HepG2 (cell line): ENCODE measurements around the gene NAP1L4. TPM values are rescaled to one million over a fixed set of nuclear protein-coding genes. Genes with fewer than 3 reads are reported as not detected.

Experiments
- ATAC-seq: fragments of 200-7000 bp; cut with Tn5 transposase; 3 replicates; pipeline ENCODE4 v1.9.1; 2020; ENCODE audit warnings: mild to moderate bottlenecking, moderate library complexity
- BruUV-seq: library from RNA; stranded (reverse); fragments of 400-500 nt; replicated peaks from 2 replicates; lab custom pipeline; 2021; lab: Mats Ljungman, UMichigan
- CTCF ChIA-PET: fragments of 300-600 bp; formaldehyde crosslinking; extraction: SDS; loops from one replicate; lab custom pipeline; 2021; ENCODE audit warnings: low total read pairs, inconsistent platforms, low intra/inter-chr PET ratio; lab: Yijun Ruan, JAX
- POLR2A ChIA-PET: fragments of 350-600 bp; sonication (Branson Sonifier 250); formaldehyde crosslinking; loops from one replicate; lab custom pipeline; 2020; ENCODE audit warnings: antibody characterized with exemption, inconsistent platforms; lab: Yijun Ruan, JAX
- DNase-seq: peaks from one replicate; pipeline ENCODE4 v3.0.0-alpha.2; 2015; ENCODE audit warnings: low spot score
- FAIRE-seq: peaks from 3 replicates; lab custom pipeline; 2011; peaks lifted over from hg19 to GRCh38; lab: Jason Lieb, UNC
- H2AFZ ChIP-seq: one replicate; pipeline ENCODE4 v1.6.1; 2011; ENCODE audit warnings: low read length, inconsistent platforms
- H3K27ac ChIP-seq: fragments of 300-600 bp; 3 replicates; pipeline ENCODE4 v1.8.0; 2011; ENCODE audit warnings: mixed run types, mild to moderate bottlenecking, mixed read lengths, low read length, inconsistent platforms; ENCODE audit not compliant: insufficient read depth; ENCODE audit errors: extremely low read length
- H3K27me3 ChIP-seq, 2 experiments: fragments of 200-600 bp in 1 of 2; 2 replicates in 1 of 2; 3 replicates in 1 of 2; pipeline versions ENCODE4 v1.6.0 to v1.8.0; 2011; ENCODE audit warnings: low read length in 2 of 2, mild to moderate bottlenecking in 2 of 2, moderate library complexity in 2 of 2, inconsistent platforms in 1 of 2; ENCODE audit not compliant: insufficient read depth in 2 of 2, control insufficient read depth in 1 of 2
- H3K36me3 ChIP-seq, 2 experiments: fragments of 200-600 bp in 1 of 2; replicated peaks in 1 of 2; 2 replicates in 1 of 2; 3 replicates in 1 of 2; pipeline versions ENCODE4 v1.5.1 to v1.8.0; 2011; ENCODE audit warnings: low read length in 2 of 2, inconsistent platforms in 1 of 2; ENCODE audit not compliant: insufficient read depth in 2 of 2, control insufficient read depth in 1 of 2
- H3K4me1 ChIP-seq: 2 replicates; pipeline ENCODE4 v1.5.1; 2012; ENCODE audit warnings: low read length, inconsistent platforms; ENCODE audit not compliant: insufficient read depth
- H3K4me2 ChIP-seq: 2 replicates; pipeline ENCODE4 v1.6.0; 2011; ENCODE audit warnings: low read depth, low read length, inconsistent platforms
- H3K4me3 ChIP-seq, 3 experiments: fragments of 200-600 bp in 1 of 3; sonication (generic), shearing (Covaris generic) in 1 of 3; replicated peaks in 1 of 3; 2 replicates each; pipeline ENCODE4 v1.5.1; 2011 to 2016; ENCODE audit warnings: low read length in 3 of 3, inconsistent platforms in 2 of 3, low read depth in 2 of 3, mild to moderate bottlenecking in 2 of 3, control low read depth in 1 of 3, mixed read lengths in 1 of 3; ENCODE audit not compliant: insufficient read depth in 1 of 3
- H3K79me2 ChIP-seq: one replicate; pipeline ENCODE4 v1.6.1; 2011; ENCODE audit warnings: low read length, inconsistent platforms; ENCODE audit not compliant: insufficient read depth
- H3K9ac ChIP-seq: 2 replicates; pipeline ENCODE4 v1.6.0; 2011; ENCODE audit warnings: mild to moderate bottlenecking, low read depth, low read length, inconsistent platforms; ENCODE audit not compliant: insufficient read depth
- H3K9me3 ChIP-seq: 2 replicates; pipeline ENCODE4 v1.5.1; 2012; ENCODE audit warnings: mild to moderate bottlenecking, low read length
- H4K20me1 ChIP-seq: 2 replicates; pipeline ENCODE4 v1.6.0; 2011; ENCODE audit warnings: inconsistent platforms, mild to moderate bottlenecking, low read length, moderate library complexity; ENCODE audit not compliant: insufficient read depth
- ETV5 ChIP-seq: IDR thresholded peaks from 2 replicates; pipeline ENCODE4 v1.6.1; 2018; ENCODE audit warnings: missing biosample characterization, missing genetic modification reagents, inconsistent platforms, borderline replicate concordance
- GABPB1 ChIP-seq: IDR thresholded peaks from 2 replicates; pipeline ENCODE4 v1.6.1; 2016; ENCODE audit warnings: mild to moderate bottlenecking, missing genetic modification reagents, moderate library complexity, missing compliant biosample characterization
- MAFF ChIP-seq: IDR thresholded peaks from 2 replicates; pipeline ENCODE4 v1.6.1; 2011; ENCODE audit warnings: low read depth, low read length, improper control_type of control experiment
- PHF20 ChIP-seq: sonication (generic); formaldehyde crosslinking; IDR thresholded peaks from 2 replicates; pipeline ENCODE4 v1.5.0; 2020; ENCODE audit warnings: mild to moderate bottlenecking, missing genetic modification reagents
- PLSCR1 ChIP-seq: sonication (generic); formaldehyde crosslinking; IDR thresholded peaks from 2 replicates; pipeline ENCODE4 v1.5.0; 2020; ENCODE audit warnings: missing genetic modification reagents, mild to moderate bottlenecking, borderline replicate concordance
- SOX5 ChIP-seq: IDR thresholded peaks from 2 replicates; pipeline ENCODE4 v1.6.1; 2016; ENCODE audit warnings: borderline replicate concordance
- ZNF451 ChIP-seq: sonication (generic); formaldehyde crosslinking; IDR thresholded peaks from 2 replicates; pipeline ENCODE4 v1.5.0; 2020; ENCODE audit warnings: mild to moderate bottlenecking, missing genetic modification reagents
- ZNF512B ChIP-seq: sonication (generic); formaldehyde crosslinking; IDR thresholded peaks from 2 replicates; pipeline ENCODE4 v1.5.1; 2020; ENCODE audit warnings: missing genetic modification reagents, mild to moderate bottlenecking, borderline replicate concordance
- WGBS: methylation state at CpG from one replicate; pipeline ENCODE4 v1.1.6; 2017; ENCODE audit warnings: low lambda C conversion rate; 5-methylcytosine and 5-hydroxymethylcytosine counted together
- in situ Hi-C: cut with HindIII; loops from 2 replicates; pipeline ENCODE4 v1.10.0; 2017; ENCODE audit warnings: low pct_unique_long_range_greater_than_20kb; ENCODE audit not compliant: extremely low pct_ligation_motif_present
- intact Hi-C: fragments of 100-400 bp; cut with micrococcal nuclease; formaldehyde crosslinking; loops from one replicate; pipeline ENCODE4 v1.10.0; 2022; ENCODE audit not compliant: unreplicated experiment
- polyA plus RNA-seq, 8 experiments: library from polyadenylated mRNA; depleted of rRNA in 3 of 8; stranded (reverse) in 7 of 8; unstranded in 1 of 8; fragments of >200 nt; fragmentation: Illumina TruSeq in 4 of 8; extraction: Trizol in 4 of 8; gene quantifications; 2 replicates each; pipeline versions ENCODE4 v1.2.1 to v1.2.3, GENCODE V29; 2011 to 2016; ENCODE audit warnings: low read depth in 4 of 8, missing spikeins in 1 of 8, mixed read lengths in 1 of 8; ENCODE audit not compliant: insufficient read depth in 1 of 8
- total RNA-seq, 5 experiments: library from RNA; depleted of rRNA; stranded (reverse); fragments of >200 nt; fragmentation: Illumina TruSeq; extraction: Trizol; gene quantifications; 2 replicates each; pipeline ENCODE4 v1.2.3, GENCODE V29; 2016; ENCODE audit warnings: low read depth in 1 of 5
- TF ChIP-seq, protein P1 (sequence below): sonication (generic); formaldehyde crosslinking; conservative IDR thresholded peaks from 2 replicates; pipeline ENCODE4 v1.8.0; 2022; ENCODE audit warnings: mild to moderate bottlenecking, moderate library complexity, missing genetic modification reagents
- TF ChIP-seq, protein P2 (sequence below): sonication (generic); formaldehyde crosslinking; IDR thresholded peaks from 2 replicates; pipeline ENCODE4 v1.4.0; 2020; ENCODE audit warnings: mild to moderate bottlenecking, missing genetic modification reagents

The NAP1L4 gene
- total and polyA plus RNA-seq, 2 of the 13 experiments (the other 11 are each of a cell fraction or from before 2014, with no cell fraction given): 64.0 to 186 TPM

- H3K4me2 ChIP-seq: no peak overlapping the region
- no TSS peak for BruUV-seq
- H3K27me3 ChIP-seq: no peaks in the 10 kb centered on the region
- ATAC-seq: no peak
- ChIA-PET POLR2A (no interaction called here), CTCF (interaction anchor here (1.4 to 4.7 kb wide), 3 partner anchors 53 to 179 kb away, joined by 3 to 53 read pairs (median 5); no protein-coding TSS in a partner anchor)
- in situ Hi-C loops (loop anchor here (10.0 kb wide), 1 partner anchor 177 kb away; the partner anchor contains the start of gene MRGPRG), intact Hi-C loops (loop anchor here (1.0 kb wide), 2 partner anchors 49 to 53 kb away; no protein-coding TSS in a partner anchor)
- DNase-seq: no peak
- H4K20me1 ChIP-seq: peaks cover 11% of the 10 kb centered on the region; the same call in 1 of the 2 replicates
- no peak overlapping the region for H3K4me3 ChIP-seq
- H3K9me3 ChIP-seq: no peaks in the 10 kb centered on the region
- no peaks in the 10 kb centered on the region for H3K79me2 ChIP-seq
- no peak for FAIRE-seq
- H3K9ac ChIP-seq: no peak overlapping the region
- no peak overlapping the region for H2AFZ ChIP-seq
- no peak overlapping the region for H3K27ac ChIP-seq
- WGBS: 95% methylated on average over 12 of the region's 12 CpGs
- no peaks in the 10 kb centered on the region for H3K4me1 ChIP-seq
- H3K36me3 ChIP-seq: peaks cover 28 to 75% of the 10 kb centered on the region in 2 experiments; a peak in 4 of 5 replicates
- TF ChIP-seq, protein P1, sequence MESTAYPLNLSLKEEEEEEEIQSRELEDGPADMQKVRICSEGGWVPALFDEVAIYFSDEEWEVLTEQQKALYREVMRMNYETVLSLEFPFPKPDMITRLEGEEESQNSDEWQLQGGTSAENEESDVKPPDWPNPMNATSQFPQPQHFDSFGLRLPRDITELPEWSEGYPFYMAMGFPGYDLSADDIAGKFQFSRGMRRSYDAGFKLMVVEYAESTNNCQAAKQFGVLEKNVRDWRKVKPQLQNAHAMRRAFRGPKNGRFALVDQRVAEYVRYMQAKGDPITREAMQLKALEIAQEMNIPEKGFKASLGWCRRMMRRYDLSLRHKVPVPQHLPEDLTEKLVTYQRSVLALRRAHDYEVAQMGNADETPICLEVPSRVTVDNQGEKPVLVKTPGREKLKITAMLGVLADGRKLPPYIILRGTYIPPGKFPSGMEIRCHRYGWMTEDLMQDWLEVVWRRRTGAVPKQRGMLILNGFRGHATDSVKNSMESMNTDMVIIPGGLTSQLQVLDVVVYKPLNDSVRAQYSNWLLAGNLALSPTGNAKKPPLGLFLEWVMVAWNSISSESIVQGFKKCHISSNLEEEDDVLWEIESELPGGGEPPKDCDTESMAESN (CRISPR knock-in tag): no peak
- no peak for TF ChIP-seq ETV5
- no peak for TF ChIP-seq ZNF512B (CRISPR knock-in tag)
- TF ChIP-seq PHF20 (CRISPR knock-in tag): no peak
- TF ChIP-seq MAFF: no peak
- TF ChIP-seq ZNF451 (CRISPR knock-in tag): no peak
- TF ChIP-seq, protein P2, sequence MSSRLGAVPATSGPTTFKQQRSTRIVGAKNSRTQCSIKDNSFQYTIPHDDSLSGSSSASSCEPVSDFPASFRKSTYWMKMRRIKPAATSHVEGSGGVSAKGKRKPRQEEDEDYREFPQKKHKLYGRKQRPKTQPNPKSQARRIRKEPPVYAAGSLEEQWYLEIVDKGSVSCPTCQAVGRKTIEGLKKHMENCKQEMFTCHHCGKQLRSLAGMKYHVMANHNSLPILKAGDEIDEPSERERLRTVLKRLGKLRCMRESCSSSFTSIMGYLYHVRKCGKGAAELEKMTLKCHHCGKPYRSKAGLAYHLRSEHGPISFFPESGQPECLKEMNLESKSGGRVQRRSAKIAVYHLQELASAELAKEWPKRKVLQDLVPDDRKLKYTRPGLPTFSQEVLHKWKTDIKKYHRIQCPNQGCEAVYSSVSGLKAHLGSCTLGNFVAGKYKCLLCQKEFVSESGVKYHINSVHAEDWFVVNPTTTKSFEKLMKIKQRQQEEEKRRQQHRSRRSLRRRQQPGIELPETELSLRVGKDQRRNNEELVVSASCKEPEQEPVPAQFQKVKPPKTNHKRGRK (CRISPR knock-in tag): no peak
- no peak for TF ChIP-seq GABPB1 (CRISPR knock-in tag)
- TF ChIP-seq PLSCR1: no peak
- TF ChIP-seq SOX5 (CRISPR knock-in tag): no peak
Measured at GRCh38 chr11:3037945-3038271, 45.8 kb upstream of the NAP1L4 start.
